Karpas-422 (cell line): ENCODE data around the gene PANK4. TPM values are rescaled to one million over a fixed set of nuclear protein-coding genes. Genes with fewer than 3 reads are reported as not detected.

Experiments used
- DNase-seq: peaks from one replicate; pipeline ENCODE4 v3.0.0-alpha.2; 2015
- H2AFZ ChIP-seq: fragments of 200-600 bp; sonication (generic); 2 replicates; pipeline ENCODE4 v1.6.1; 2014; ENCODE audit warnings: antibody characterized with exemption, low read length, mixed read lengths
- H3K27ac ChIP-seq: fragments of 200-600 bp; sonication (generic); 2 replicates; pipeline ENCODE4 v1.5.1; 2014; ENCODE audit warnings: mild to moderate bottlenecking, low read length, moderate library complexity
- H3K27me3 ChIP-seq: fragments of 200-600 bp; sonication (generic); 2 replicates; pipeline ENCODE4 v1.6.1; 2014; ENCODE audit warnings: low read length, mixed read lengths
- H3K36me3 ChIP-seq: fragments of 200-600 bp; sonication (generic); 2 replicates; pipeline ENCODE4 v1.6.1; 2014; ENCODE audit warnings: low read length, mixed read lengths; ENCODE audit not compliant: insufficient read depth
- H3K4me1 ChIP-seq: fragments of 200-600 bp; sonication (generic); 2 replicates; pipeline ENCODE4 v1.6.1; 2014; ENCODE audit warnings: mild to moderate bottlenecking, low read length, mixed read lengths
- H3K4me2 ChIP-seq: fragments of 200-600 bp; sonication (generic); 2 replicates; pipeline ENCODE4 v1.6.1; 2014; ENCODE audit warnings: low read length, low read depth, mild to moderate bottlenecking; ENCODE audit not compliant: poor library complexity, severe bottlenecking
- H3K4me3 ChIP-seq: fragments of 200-600 bp; sonication (generic); 2 replicates; pipeline ENCODE4 v1.5.1; 2014; ENCODE audit warnings: mild to moderate bottlenecking, antibody characterized with exemption, low read length, mixed read lengths
- H3K79me2 ChIP-seq: fragments of 200-600 bp; sonication (generic); 2 replicates; pipeline ENCODE4 v1.6.1; 2014; ENCODE audit warnings: mild to moderate bottlenecking, low read length, mixed read lengths
- H3K9ac ChIP-seq: fragments of 200-600 bp; sonication (generic); 2 replicates; pipeline ENCODE4 v1.6.0; 2014; ENCODE audit warnings: low read length
- H3K9me2 ChIP-seq: fragments of 200-600 bp; sonication (generic), shearing (Covaris generic); replicated peaks from 2 replicates; pipeline ENCODE4 v1.6.0; 2014; ENCODE audit warnings: mild to moderate bottlenecking, low read length, moderate library complexity; ENCODE audit not compliant: insufficient read depth
- H3K9me3 ChIP-seq: fragments of 300-700, 200-600 bp; sonication (generic); 2 replicates; pipeline ENCODE4 v1.6.1; 2014; ENCODE audit warnings: low read length, mixed read lengths
- H4K20me1 ChIP-seq: fragments of 200-600 bp; sonication (generic); 2 replicates; pipeline ENCODE4 v1.6.1; 2014; ENCODE audit warnings: mild to moderate bottlenecking, antibody characterized with exemption, low read length, low read depth; ENCODE audit not compliant: insufficient read depth
- total RNA-seq: library from RNA; depleted of rRNA; stranded (reverse); fragments of >200 nt; shearing (Covaris generic); gene quantifications from 2 replicates; pipeline ENCODE4 v1.2.3, GENCODE V29; 2014; ENCODE audit warnings: low replicate concordance

The PANK4 gene
- total RNA-seq, 1 experiment from 2014 or later, result 25.1 TPM

DNA sequence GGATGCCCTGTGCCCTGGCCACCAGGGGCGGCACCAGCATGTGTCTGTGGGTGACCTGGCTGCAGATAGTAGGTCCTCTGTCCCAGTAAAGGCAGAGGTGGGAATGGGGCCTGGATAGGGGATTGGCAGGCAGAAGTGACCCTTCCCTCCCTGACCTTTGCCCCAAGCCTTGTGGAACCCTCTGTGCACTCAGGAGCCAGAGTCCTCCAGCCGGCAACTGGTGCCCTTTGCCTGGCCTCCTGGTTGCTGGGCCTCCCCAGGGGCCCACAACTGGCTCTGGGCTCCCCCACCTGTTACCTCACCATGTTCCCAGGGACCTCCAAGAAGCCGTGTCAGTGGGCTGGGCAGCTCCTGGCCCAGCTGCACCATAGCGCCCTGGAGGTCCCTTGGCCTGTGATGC, 40.4 kb downstream of the PANK4 start:
- Histone ChIP-seq H3K9me3 (no peaks in the 10 kb centered on the region), H4K20me1 (peaks cover under 1% of the 10 kb centered on the region; the same call in 1 of the 2 replicates), H3K79me2 (no peaks in the 10 kb centered on the region), H3K4me1 (peaks cover 5% of the 10 kb centered on the region), H3K4me2 (no peak overlapping the region), H3K4me3 (no peak overlapping the region), H3K27ac (no peak overlapping the region), H3K27me3 (no peaks in the 10 kb centered on the region), H3K36me3 (no peaks in the 10 kb centered on the region), H3K9ac (no peak overlapping the region), H2AFZ (no peak overlapping the region), H3K9me2 (no peaks in the 10 kb centered on the region)
- DNase-seq, result no peak

DNA sequence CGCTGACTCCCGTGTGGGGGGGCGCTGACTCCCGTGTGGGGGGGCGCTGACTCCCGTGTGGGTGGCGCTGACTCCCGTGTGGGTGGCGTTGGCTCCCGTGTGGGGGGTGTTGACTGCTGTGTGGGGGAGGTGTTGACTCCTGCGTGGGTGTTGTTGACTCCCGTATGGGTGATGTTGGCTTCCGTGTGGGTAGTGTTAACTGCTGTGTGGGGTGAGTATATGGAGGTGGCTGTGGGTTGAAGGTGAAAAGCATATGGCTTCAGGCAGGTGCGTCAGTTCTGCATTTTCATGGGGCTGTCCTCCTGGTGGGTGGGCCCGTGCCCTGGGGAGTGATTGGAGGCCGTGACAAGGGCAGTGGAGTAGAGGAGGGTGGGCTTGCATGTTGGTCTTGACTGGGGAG, 42.4 kb downstream of the PANK4 start:
- Histone ChIP-seq H3K9me2 (no peaks in the 10 kb centered on the region), H3K36me3 (no peaks in the 10 kb centered on the region), H3K9ac (no peak overlapping the region), H3K4me3 (no peak overlapping the region), H3K27ac (no peak overlapping the region), H4K20me1 (peaks cover 5% of the 10 kb centered on the region; the same call in 1 of the 2 replicates), H3K27me3 (no peaks in the 10 kb centered on the region), H3K4me2 (no peak overlapping the region), H3K9me3 (no peaks in the 10 kb centered on the region), H2AFZ (no peak overlapping the region), H3K79me2 (no peaks in the 10 kb centered on the region), H3K4me1 (peaks cover 5% of the 10 kb centered on the region)
- no peak for DNase-seq

DNA sequence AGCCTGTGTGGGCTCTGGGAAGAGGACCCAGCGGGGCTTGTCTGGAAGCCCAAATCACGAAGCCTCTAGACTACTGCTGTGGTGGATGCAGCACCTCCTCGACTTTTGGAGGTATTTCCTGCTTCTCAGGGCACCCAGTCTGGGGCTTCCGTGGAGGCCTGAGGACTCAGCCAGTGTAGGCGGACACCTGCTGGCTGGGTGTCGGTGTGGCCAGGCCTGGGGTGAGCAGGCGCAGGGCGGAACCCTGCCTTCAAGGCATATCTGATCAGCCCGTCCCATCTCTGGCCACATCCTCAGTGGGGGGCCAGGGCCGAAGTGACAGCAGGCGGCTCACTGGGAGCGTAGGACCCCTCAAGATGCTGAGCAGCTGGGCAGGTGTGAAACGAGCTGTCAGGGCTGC, 43.4 kb downstream of the PANK4 start:
- H3K79me2 ChIP-seq, result no peaks in the 10 kb centered on the region
- H3K4me3 ChIP-seq, result no peak overlapping the region
- H3K27me3 ChIP-seq, result no peaks in the 10 kb centered on the region
- peaks cover 5% of the 10 kb centered on the region; the same call in 1 of the 2 replicates for H4K20me1 ChIP-seq
- H3K9me3 ChIP-seq, result no peaks in the 10 kb centered on the region
- no peaks in the 10 kb centered on the region for H3K36me3 ChIP-seq
- H3K9ac ChIP-seq, result no peak overlapping the region
- H3K4me2 ChIP-seq, result no peak overlapping the region
- H3K27ac ChIP-seq, result no peak overlapping the region
- H3K9me2 ChIP-seq, result no peaks in the 10 kb centered on the region
- no peak for DNase-seq
- H2AFZ ChIP-seq, result no peak overlapping the region
- peaks cover 5% of the 10 kb centered on the region for H3K4me1 ChIP-seq

DNA sequence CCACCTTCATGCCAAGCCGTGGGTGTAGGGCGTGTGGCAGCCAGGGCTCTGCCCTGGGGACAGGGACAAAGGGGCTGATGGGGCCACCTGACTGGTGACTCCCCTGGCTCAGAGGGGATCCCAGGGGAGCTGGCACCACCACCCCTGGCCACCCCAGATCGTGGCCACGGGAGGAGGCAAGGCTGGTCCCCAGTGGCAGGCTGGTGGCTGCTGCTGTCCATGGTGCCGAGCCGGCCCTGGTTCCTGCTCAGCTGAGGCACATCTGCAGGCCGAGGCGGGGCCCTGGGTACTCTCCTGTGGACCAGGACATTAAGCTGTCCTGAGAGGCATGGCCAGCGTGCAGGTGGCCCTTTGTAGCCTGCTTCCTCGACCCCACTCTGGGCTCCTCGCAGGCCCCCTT, 43.8 kb downstream of the PANK4 start:
- H3K9ac ChIP-seq, result no peak overlapping the region
- no peaks in the 10 kb centered on the region for H3K9me3 ChIP-seq
- H3K4me3 ChIP-seq, result no peak overlapping the region
- H3K4me1 ChIP-seq, result peaks cover 5% of the 10 kb centered on the region
- no peak overlapping the region for H2AFZ ChIP-seq
- no peaks in the 10 kb centered on the region for H3K79me2 ChIP-seq
- H3K27me3 ChIP-seq, result no peaks in the 10 kb centered on the region
- H3K9me2 ChIP-seq, result no peaks in the 10 kb centered on the region
- no peak overlapping the region for H3K4me2 ChIP-seq
- H3K27ac ChIP-seq, result no peak overlapping the region
- no peak for DNase-seq
- H3K36me3 ChIP-seq, result no peaks in the 10 kb centered on the region
- H4K20me1 ChIP-seq, result peaks cover 5% of the 10 kb centered on the region; the same call in 1 of the 2 replicates

DNA sequence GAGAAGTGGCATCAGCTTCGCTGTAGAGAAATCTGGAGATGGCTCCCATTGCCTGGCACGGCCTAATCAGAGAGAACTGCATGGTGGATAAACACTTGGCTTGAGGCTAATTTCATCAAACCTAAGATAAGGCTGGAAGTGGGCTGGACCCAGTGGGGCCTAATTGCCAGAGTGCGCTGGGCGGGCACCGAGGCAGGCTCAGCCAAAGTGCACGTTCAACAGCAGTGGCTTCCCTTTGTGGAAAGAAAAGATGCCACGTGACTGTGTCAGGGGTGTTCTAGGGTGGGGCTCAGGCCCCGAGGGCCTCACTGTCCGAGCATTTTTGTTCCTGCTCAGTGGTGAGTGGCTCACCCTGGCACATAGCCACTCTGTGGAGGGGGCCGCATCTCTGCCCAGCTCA, 44.5 kb downstream of the PANK4 start:
- Histone ChIP-seq H3K27me3 (no peaks in the 10 kb centered on the region), H4K20me1 (peaks cover 12% of the 10 kb centered on the region; the same call in 1 of the 2 replicates)

DNA sequence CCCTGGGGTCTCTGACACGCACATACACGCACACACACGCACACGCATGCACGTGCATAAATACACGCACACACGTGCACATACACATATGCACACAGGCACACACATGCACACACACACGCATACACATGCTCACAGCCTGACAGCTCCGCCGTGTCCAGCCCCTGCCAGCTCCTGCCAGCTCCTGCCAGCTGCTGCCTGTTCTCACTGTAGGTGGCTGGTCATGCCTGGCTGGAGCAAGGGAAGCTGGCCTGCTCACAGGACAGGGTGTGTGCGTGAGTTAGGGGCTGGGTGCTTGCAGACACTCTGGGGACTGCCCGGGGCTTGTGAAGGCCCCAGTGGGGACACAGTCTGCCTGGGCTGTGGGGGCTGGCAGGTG, 45.4 kb downstream of the PANK4 start:
- H4K20me1 ChIP-seq, result peaks cover 14% of the 10 kb centered on the region; the same call in 1 of the 2 replicates
- H2AFZ ChIP-seq, result no peak overlapping the region
- no peak overlapping the region for H3K4me3 ChIP-seq

More for the DNA sequence above, 44.5 kb downstream of the PANK4 start:
- H3K4me1 ChIP-seq, result peaks cover 5% of the 10 kb centered on the region
- no peaks in the 10 kb centered on the region for H3K36me3 ChIP-seq
- H3K9ac ChIP-seq, result no peak overlapping the region
- H2AFZ ChIP-seq, result no peak overlapping the region
- DNase-seq, result no peak
- no peaks in the 10 kb centered on the region for H3K9me3 ChIP-seq
- no peaks in the 10 kb centered on the region for H3K9me2 ChIP-seq
- no peak overlapping the region for H3K4me2 ChIP-seq
- no peak overlapping the region for H3K27ac ChIP-seq
- H3K79me2 ChIP-seq, result no peaks in the 10 kb centered on the region
- no peak overlapping the region for H3K4me3 ChIP-seq

DNA sequence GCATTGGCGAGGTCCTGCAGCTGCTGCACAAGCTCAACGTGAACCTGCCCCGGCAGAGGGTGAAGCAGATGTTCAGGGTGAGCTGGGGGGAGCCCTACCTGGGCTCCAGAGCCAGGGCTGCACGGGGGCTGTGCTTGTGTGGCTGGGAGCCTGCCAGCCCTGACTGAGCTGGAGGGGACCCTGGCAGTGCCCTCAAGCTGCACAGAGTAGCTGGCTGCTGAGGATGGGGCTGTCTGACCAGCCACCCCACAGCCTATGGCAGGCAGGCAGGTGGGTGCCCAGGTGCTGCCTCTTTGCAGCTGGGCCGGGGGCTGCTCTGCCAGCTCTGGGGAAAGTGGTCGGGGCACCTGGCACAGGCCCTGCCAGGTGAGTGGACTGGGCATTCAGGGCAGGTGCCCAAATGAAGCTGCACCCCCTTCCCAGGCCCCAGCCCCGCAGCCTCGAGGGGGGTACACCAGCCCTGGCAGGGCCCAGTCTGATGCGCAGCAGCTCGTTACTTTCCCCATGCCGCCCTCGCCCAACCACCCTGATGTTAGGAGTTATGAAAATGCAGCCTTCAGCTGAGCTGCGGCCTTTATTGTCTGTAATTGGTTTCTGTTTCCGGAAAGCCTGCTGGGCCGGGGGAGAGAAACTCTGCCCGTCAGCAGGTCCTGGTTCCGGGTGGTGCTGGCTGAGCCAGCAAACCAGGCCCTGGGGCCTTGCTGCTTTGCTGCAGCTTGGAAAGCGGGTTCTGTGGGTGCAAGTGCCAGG, 46.0 kb downstream of the PANK4 start:
- peaks cover 5% of the 10 kb centered on the region for H3K4me1 ChIP-seq
- no peaks in the 10 kb centered on the region for H3K36me3 ChIP-seq
- no peaks in the 10 kb centered on the region for H3K9me3 ChIP-seq
- no peaks in the 10 kb centered on the region for H3K9me2 ChIP-seq
- no peak overlapping the region for H3K9ac ChIP-seq
- H3K4me3 ChIP-seq, result no peak overlapping the region
- DNase-seq, result no peak
- peaks cover 14% of the 10 kb centered on the region; the same call in 1 of the 2 replicates for H4K20me1 ChIP-seq
- no peaks in the 10 kb centered on the region for H3K79me2 ChIP-seq
- H3K4me2 ChIP-seq, result no peak overlapping the region
- no peak overlapping the region for H2AFZ ChIP-seq
- no peak overlapping the region for H3K27ac ChIP-seq
- H3K27me3 ChIP-seq, result no peaks in the 10 kb centered on the region

More for the DNA sequence above, 45.4 kb downstream of the PANK4 start:
- H3K4me2 ChIP-seq, result no peak overlapping the region
- H3K27ac ChIP-seq, result no peak overlapping the region
- no peaks in the 10 kb centered on the region for H3K9me2 ChIP-seq
- peaks cover 5% of the 10 kb centered on the region for H3K4me1 ChIP-seq
- no peaks in the 10 kb centered on the region for H3K36me3 ChIP-seq
- no peak for DNase-seq
- no peaks in the 10 kb centered on the region for H3K27me3 ChIP-seq
- H3K9me3 ChIP-seq, result no peaks in the 10 kb centered on the region
- H3K9ac ChIP-seq, result no peak overlapping the region
- H3K79me2 ChIP-seq, result no peaks in the 10 kb centered on the region

DNA sequence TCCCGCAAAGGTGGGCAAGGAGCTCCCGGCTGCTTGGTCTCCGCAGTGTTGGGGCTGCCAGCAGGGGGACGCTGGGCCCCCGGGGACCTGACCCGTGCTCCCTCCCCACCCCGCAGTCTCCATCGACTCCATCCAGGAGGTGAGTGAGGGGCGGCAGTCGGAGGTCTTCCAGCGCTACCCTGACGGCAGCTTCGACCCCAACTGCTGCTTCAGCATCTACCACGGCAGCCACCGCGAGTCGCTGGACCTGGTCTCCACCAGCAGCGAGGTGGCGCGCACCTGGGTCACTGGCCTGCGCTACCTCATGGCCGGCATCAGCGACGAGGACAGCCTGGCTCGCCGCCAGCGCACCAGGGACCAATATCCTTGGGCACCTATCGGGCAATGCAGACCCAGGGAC, 46.8 kb downstream of the PANK4 start:
- Histone ChIP-seq H3K27me3 (no peaks in the 10 kb centered on the region), H3K9ac (no peak overlapping the region), H3K36me3 (no peaks in the 10 kb centered on the region), H3K4me2 (no peak overlapping the region), H4K20me1 (peaks cover 14% of the 10 kb centered on the region; the same call in 1 of the 2 replicates), H3K27ac (no peak overlapping the region), H3K9me2 (no peaks in the 10 kb centered on the region), H3K9me3 (no peaks in the 10 kb centered on the region), H3K79me2 (no peaks in the 10 kb centered on the region), H3K4me3 (no peak overlapping the region), H2AFZ (no peak overlapping the region), H3K4me1 (peaks cover 1% of the 10 kb centered on the region)
- DNase-seq, result no peak
